Neural cell (in vitro differentiated cells): ENCODE data around the gene HS2ST1. TPM values are rescaled to one million over a fixed set of nuclear protein-coding genes. Genes with fewer than 3 reads are reported as not detected.

Experiments used
- H2AFZ ChIP-seq: fragments of 200-600, 300-800 bp; sonication (generic), shearing (Covaris generic); 2 replicates; pipeline ENCODE4 v1.6.0; 2014; ENCODE audit warnings: low read depth, mild to moderate bottlenecking, antibody characterized with exemption, low read length, moderate library complexity
- H3F3A ChIP-seq: fragments of 200-600 bp; shearing (Covaris generic); 2 replicates; pipeline ENCODE4 v1.6.1; 2016; ENCODE audit warnings: mild to moderate bottlenecking, moderate library complexity, mixed read lengths, antibody characterized with exemption, low read length; ENCODE audit not compliant: insufficient read depth, poor library complexity, severe bottlenecking
- H3K27ac ChIP-seq: fragments of 200-600, 300-800 bp; sonication (generic), shearing (Covaris generic); 2 replicates; pipeline ENCODE4 v1.5.1; 2014; ENCODE audit warnings: mild to moderate bottlenecking, low read length, moderate library complexity
- H3K27me3 ChIP-seq: fragments of 300-800, 200-600 bp; sonication (generic), shearing (Covaris generic); 2 replicates; pipeline ENCODE4 v1.6.0; 2014; ENCODE audit warnings: mild to moderate bottlenecking, low read depth, low read length, moderate library complexity; ENCODE audit not compliant: insufficient read depth
- H3K36me3 ChIP-seq: fragments of 300-800, 200-600 bp; sonication (generic), shearing (Covaris generic); 2 replicates; pipeline ENCODE4 v1.5.1; 2014; ENCODE audit warnings: mild to moderate bottlenecking, antibody characterized with exemption, low read length, moderate library complexity; ENCODE audit not compliant: insufficient read depth
- H3K4me2 ChIP-seq: fragments of 300-800, 200-600 bp; sonication (generic), shearing (Covaris generic); 2 replicates; pipeline ENCODE4 v1.6.0; 2014; ENCODE audit warnings: mild to moderate bottlenecking, low read length
- H3K4me3 ChIP-seq: fragments of 300-800, 200-600 bp; sonication (generic), shearing (Covaris generic); 2 replicates; pipeline ENCODE4 v1.5.1; 2014; ENCODE audit warnings: mild to moderate bottlenecking, low read length, moderate library complexity
- H3K79me2 ChIP-seq: fragments of 200-600 bp; shearing (Covaris generic); replicated peaks from 2 replicates; pipeline ENCODE4 v1.6.0; 2014; ENCODE audit warnings: mild to moderate bottlenecking, low read length, moderate library complexity; ENCODE audit not compliant: insufficient read depth
- H3K9ac ChIP-seq: fragments of 300-800, 200-600 bp; sonication (generic), shearing (Covaris generic); 2 replicates; pipeline ENCODE4 v1.6.1; 2016; ENCODE audit warnings: mild to moderate bottlenecking, low read length, mixed read lengths
- H3K9me2 ChIP-seq: fragments of 200-600 bp; shearing (Covaris generic); 2 replicates; pipeline ENCODE4 v1.6.1; 2016; ENCODE audit warnings: mild to moderate bottlenecking, low read length, mixed read lengths; ENCODE audit not compliant: insufficient read depth
- H3K9me3 ChIP-seq: fragments of 200-600, 300-800 bp; sonication (generic), shearing (Covaris generic); 2 replicates; pipeline ENCODE4 v1.6.1; 2016; ENCODE audit warnings: mild to moderate bottlenecking, mixed run types, low read length, moderate library complexity, mixed read lengths
- H4K20me1 ChIP-seq: fragments of 200-600 bp; shearing (Covaris generic); 2 replicates; pipeline ENCODE4 v1.6.1; 2016; ENCODE audit warnings: mild to moderate bottlenecking, mixed run types; ENCODE audit not compliant: insufficient read depth
- EZH2 ChIP-seq: fragments of 200-600, 300-800 bp; shearing (Covaris generic), sonication (generic); IDR thresholded peaks from 2 replicates; pipeline ENCODE4 v1.6.1; 2014; ENCODE audit warnings: antibody characterized with exemption, low read length, borderline replicate concordance, mild to moderate bottlenecking; ENCODE audit not compliant: insufficient read depth, poor library complexity, severe bottlenecking
- MXI1 ChIP-seq: fragments of 450-650 bp; conservative IDR thresholded peaks from 2 replicates; pipeline ENCODE4 v1.6.1; 2014; ENCODE audit warnings: antibody characterized with exemption, mild to moderate bottlenecking; ENCODE audit not compliant: poor library complexity, severe bottlenecking
- POLR2AphosphoS5 ChIP-seq: IDR thresholded peaks from 2 replicates; pipeline ENCODE4 v1.6.1; 2012
- RAD21 ChIP-seq: fragments of 450-650 bp; conservative IDR thresholded peaks from 2 replicates; pipeline ENCODE4 v1.6.1; 2014; ENCODE audit warnings: antibody characterized with exemption, mild to moderate bottlenecking, moderate library complexity
- SMC3 ChIP-seq: fragments of 450-650 bp; conservative IDR thresholded peaks from 2 replicates; pipeline ENCODE4 v1.6.1; 2014; ENCODE audit warnings: antibody characterized with exemption, mild to moderate bottlenecking, moderate library complexity; ENCODE audit not compliant: poor library complexity
- TAF1 ChIP-seq: IDR thresholded peaks from 2 replicates; pipeline ENCODE4 v1.6.1; 2012; ENCODE audit warnings: low read depth
- polyA plus RNA-seq: library from polyadenylated mRNA; depleted of rRNA; stranded (reverse); fragments of >200 nt; gene quantifications from 2 replicates; pipeline ENCODE4 v1.2.3, GENCODE V29; 2014
- TF ChIP-seq, protein P1 (sequence below): IDR thresholded peaks from 2 replicates; pipeline ENCODE4 v1.6.1; 2012; ENCODE audit warnings: borderline replicate concordance
- TF ChIP-seq, protein P2 (sequence below): fragments of 450-650 bp; IDR thresholded peaks from 2 replicates; pipeline ENCODE4 v1.5.1; 2014; ENCODE audit warnings: antibody characterized with exemption, mild to moderate bottlenecking, moderate library complexity; ENCODE audit not compliant: poor library complexity, severe bottlenecking

The HS2ST1 gene
- polyA plus RNA-seq, 1 donor from 2014 or later = 24.7 TPM

DNA sequence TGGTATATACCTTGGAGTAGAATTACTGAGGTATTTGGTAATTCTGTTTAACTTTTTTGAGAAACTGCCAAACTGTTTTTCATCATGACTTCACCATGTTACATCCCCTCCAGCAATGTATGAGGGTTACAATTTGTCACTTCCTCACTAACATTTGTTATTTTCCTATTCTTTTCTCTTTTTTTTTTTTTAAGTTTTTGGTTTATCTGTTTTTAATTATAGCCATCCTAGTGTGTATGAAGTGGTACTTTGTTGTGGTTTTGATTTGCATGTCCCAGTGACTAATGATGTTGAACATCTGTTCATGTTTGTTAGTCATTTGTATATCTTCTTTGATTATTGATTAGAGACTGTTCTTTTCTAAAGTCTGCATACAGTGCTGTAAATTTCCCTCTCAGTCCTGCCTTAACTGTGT lies 147.3 kb downstream of the HS2ST1 start:
- no peaks in the 10 kb centered on the region for H3K36me3 ChIP-seq
- no peak for TF ChIP-seq MXI1
- TF ChIP-seq, protein P1, sequence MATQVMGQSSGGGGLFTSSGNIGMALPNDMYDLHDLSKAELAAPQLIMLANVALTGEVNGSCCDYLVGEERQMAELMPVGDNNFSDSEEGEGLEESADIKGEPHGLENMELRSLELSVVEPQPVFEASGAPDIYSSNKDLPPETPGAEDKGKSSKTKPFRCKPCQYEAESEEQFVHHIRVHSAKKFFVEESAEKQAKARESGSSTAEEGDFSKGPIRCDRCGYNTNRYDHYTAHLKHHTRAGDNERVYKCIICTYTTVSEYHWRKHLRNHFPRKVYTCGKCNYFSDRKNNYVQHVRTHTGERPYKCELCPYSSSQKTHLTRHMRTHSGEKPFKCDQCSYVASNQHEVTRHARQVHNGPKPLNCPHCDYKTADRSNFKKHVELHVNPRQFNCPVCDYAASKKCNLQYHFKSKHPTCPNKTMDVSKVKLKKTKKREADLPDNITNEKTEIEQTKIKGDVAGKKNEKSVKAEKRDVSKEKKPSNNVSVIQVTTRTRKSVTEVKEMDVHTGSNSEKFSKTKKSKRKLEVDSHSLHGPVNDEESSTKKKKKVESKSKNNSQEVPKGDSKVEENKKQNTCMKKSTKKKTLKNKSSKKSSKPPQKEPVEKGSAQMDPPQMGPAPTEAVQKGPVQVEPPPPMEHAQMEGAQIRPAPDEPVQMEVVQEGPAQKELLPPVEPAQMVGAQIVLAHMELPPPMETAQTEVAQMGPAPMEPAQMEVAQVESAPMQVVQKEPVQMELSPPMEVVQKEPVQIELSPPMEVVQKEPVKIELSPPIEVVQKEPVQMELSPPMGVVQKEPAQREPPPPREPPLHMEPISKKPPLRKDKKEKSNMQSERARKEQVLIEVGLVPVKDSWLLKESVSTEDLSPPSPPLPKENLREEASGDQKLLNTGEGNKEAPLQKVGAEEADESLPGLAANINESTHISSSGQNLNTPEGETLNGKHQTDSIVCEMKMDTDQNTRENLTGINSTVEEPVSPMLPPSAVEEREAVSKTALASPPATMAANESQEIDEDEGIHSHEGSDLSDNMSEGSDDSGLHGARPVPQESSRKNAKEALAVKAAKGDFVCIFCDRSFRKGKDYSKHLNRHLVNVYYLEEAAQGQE = no peak
- TF ChIP-seq SMC3 = no peak
- TF ChIP-seq, protein P2, sequence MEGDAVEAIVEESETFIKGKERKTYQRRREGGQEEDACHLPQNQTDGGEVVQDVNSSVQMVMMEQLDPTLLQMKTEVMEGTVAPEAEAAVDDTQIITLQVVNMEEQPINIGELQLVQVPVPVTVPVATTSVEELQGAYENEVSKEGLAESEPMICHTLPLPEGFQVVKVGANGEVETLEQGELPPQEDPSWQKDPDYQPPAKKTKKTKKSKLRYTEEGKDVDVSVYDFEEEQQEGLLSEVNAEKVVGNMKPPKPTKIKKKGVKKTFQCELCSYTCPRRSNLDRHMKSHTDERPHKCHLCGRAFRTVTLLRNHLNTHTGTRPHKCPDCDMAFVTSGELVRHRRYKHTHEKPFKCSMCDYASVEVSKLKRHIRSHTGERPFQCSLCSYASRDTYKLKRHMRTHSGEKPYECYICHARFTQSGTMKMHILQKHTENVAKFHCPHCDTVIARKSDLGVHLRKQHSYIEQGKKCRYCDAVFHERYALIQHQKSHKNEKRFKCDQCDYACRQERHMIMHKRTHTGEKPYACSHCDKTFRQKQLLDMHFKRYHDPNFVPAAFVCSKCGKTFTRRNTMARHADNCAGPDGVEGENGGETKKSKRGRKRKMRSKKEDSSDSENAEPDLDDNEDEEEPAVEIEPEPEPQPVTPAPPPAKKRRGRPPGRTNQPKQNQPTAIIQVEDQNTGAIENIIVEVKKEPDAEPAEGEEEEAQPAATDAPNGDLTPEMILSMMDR = no peak
- TF ChIP-seq POLR2AphosphoS5 = no peak
- no peak for TF ChIP-seq EZH2

DNA sequence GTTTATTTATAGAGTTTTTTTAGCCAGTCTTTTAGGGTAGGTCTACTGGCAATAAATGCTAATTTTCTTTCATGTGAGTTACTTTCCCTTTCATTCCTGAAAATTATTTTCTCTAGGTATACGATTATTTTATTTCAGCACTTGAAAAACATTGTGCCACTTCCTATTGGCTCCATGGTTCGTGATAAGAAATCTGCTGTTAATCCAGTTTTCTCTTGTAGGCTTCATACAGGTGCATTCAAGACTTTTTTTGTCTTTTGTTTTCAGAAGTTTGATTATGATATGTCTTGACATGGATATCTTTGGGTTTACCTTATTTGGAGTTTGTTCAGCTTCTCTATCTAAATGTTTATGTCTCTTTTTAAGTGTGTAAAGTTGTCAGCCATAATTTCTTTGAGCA lies 148.3 kb downstream of the HS2ST1 start:
- Histone ChIP-seq H3F3A (no peaks in the 10 kb centered on the region), H3K36me3 (no peaks in the 10 kb centered on the region), H3K4me3 (no peak overlapping the region), H3K27me3 (no peaks in the 10 kb centered on the region), H3K27ac (no peak overlapping the region), H2AFZ (no peak overlapping the region), H3K4me2 (no peak overlapping the region), H3K9me3 (no peaks in the 10 kb centered on the region), H3K79me2 (peaks cover 23% of the 10 kb centered on the region), H4K20me1 (no peaks in the 10 kb centered on the region), H3K9me2 (no peaks in the 10 kb centered on the region), H3K9ac (no peak overlapping the region)
- TF ChIP-seq, protein P1 = no peak
- TF ChIP-seq SMC3 (no peak), TAF1 (no peak), EZH2 (no peak), POLR2AphosphoS5 (no peak), RAD21 (no peak)
- TF ChIP-seq, protein P2 = no peak

More for the DNA sequence above, 147.3 kb downstream of the HS2ST1 start:
- Histone ChIP-seq H3F3A (no peaks in the 10 kb centered on the region), H3K79me2 (peaks cover 27% of the 10 kb centered on the region), H3K9me3 (no peaks in the 10 kb centered on the region), H3K9ac (no peak overlapping the region), H4K20me1 (no peaks in the 10 kb centered on the region), H3K9me2 (no peaks in the 10 kb centered on the region), H3K27me3 (no peaks in the 10 kb centered on the region), H3K27ac (no peak overlapping the region), H3K4me3 (no peak overlapping the region), H3K4me2 (no peak overlapping the region), H2AFZ (no peak overlapping the region)
